H1 (cell line): ENCODE results near the gene GALNT12. TPM values are rescaled to one million over a fixed set of nuclear protein-coding genes. Genes with fewer than 3 reads are reported as not detected.
A peak's percentile ranks its signal among the peaks of the same experiment; 100 is the strongest.

ENCODE experiments used
- CTCF ChIA-PET: fragments of 300-600 bp; sonication (Branson Sonifier 250); formaldehyde crosslinking; loops from one replicate; lab custom pipeline; 2021; ENCODE audit not compliant: partially characterized antibody; lab: Charles Lee
- POLR2A ChIA-PET: fragments of 300-600 bp; sonication (Branson Sonifier 250); formaldehyde crosslinking; loops from one replicate; lab custom pipeline; 2021; ENCODE audit warnings: inconsistent platforms; ENCODE audit not compliant: partially characterized antibody; lab: Charles Lee
- DNase-seq, 2 experiments: peaks; one replicate each; pipeline versions ENCODE4 v3.0.0 to v3.0.0-alpha.2; 2010 to 2022; ENCODE audit warnings: low spot score in 2 of 2, low read depth in 1 of 2, mixed read lengths in 1 of 2
- FAIRE-seq: peaks from 2 replicates; lab custom pipeline; 2011; peaks lifted over from hg19 to GRCh38; lab: Jason Lieb, UNC
- H2AFZ ChIP-seq: 2 replicates; pipeline ENCODE4 v1.8.1; 2012; ENCODE audit warnings: low read length, inconsistent platforms
- H2AK5ac ChIP-seq: 2 replicates; pipeline ENCODE4 v1.6.1; 2013; ENCODE audit warnings: low read depth, low read length
- H2BK120ac ChIP-seq: replicated peaks from 2 replicates; pipeline ENCODE3; 2013; ENCODE audit warnings: low read depth, low read length, inconsistent platforms
- H2BK12ac ChIP-seq: 2 replicates; pipeline ENCODE4 v1.6.1; 2013; ENCODE audit warnings: low read depth, low read length
- H2BK15ac ChIP-seq: 2 replicates; pipeline ENCODE4 v1.6.1; 2013; ENCODE audit warnings: low read length
- H2BK20ac ChIP-seq: 2 replicates; pipeline ENCODE4 v1.6.1; 2013; ENCODE audit warnings: low read length
- H2BK5ac ChIP-seq: 2 replicates; pipeline ENCODE4 v1.6.1; 2013; ENCODE audit warnings: low read depth, low read length
- H3K14ac ChIP-seq: 2 replicates; pipeline ENCODE4 v1.6.1; 2013; ENCODE audit warnings: inconsistent platforms; ENCODE audit not compliant: insufficient read length
- H3K18ac ChIP-seq: 2 replicates; pipeline ENCODE4 v1.6.1; 2013; ENCODE audit warnings: low read length; ENCODE audit errors: extremely low read depth
- H3K23ac ChIP-seq: 2 replicates; pipeline ENCODE4 v1.6.1; 2013; ENCODE audit warnings: inconsistent platforms; ENCODE audit not compliant: insufficient read length
- H3K23me2 ChIP-seq: 2 replicates; pipeline ENCODE4 v1.6.1; 2013; ENCODE audit warnings: low read depth, low read length
- H3K27ac ChIP-seq: 2 replicates; pipeline ENCODE4 v1.6.1; 2011; ENCODE audit warnings: low read depth, low read length, inconsistent platforms
- H3K27me3 ChIP-seq, 4 experiments: replicated peaks in 1 of 4; 1 replicate in 1 of 4; 2 replicates in 3 of 4; pipeline versions ENCODE4 v1.6.1 to v1.8.1; 2011 to 2013; ENCODE audit warnings: low read length in 3 of 4, mild to moderate bottlenecking in 3 of 4, inconsistent platforms in 2 of 4, mixed read lengths in 2 of 4, moderate library complexity in 1 of 4; ENCODE audit not compliant: control insufficient read depth in 3 of 4, insufficient read depth in 3 of 4; ENCODE audit errors: extremely low read depth in 1 of 4
- H3K36me3 ChIP-seq, 4 experiments: 2 replicates each; pipeline versions ENCODE4 v1.6.1 to v1.8.1; 2011 to 2013; ENCODE audit warnings: mild to moderate bottlenecking in 4 of 4, low read length in 3 of 4, moderate library complexity in 2 of 4, control low read depth in 1 of 4, inconsistent platforms in 1 of 4; ENCODE audit not compliant: insufficient read depth in 4 of 4, control insufficient read depth in 2 of 4
- H3K4ac ChIP-seq: replicated peaks from 2 replicates; pipeline ENCODE3; 2013; ENCODE audit warnings: low read length, low read depth, mixed read lengths, inconsistent platforms; ENCODE audit not compliant: insufficient read length
- H3K4me1 ChIP-seq, 4 experiments: replicated peaks in 1 of 4; 1 replicate in 1 of 4; 2 replicates in 3 of 4; pipeline versions ENCODE4 v1.6.1 to v1.8.1; 2011 to 2013; ENCODE audit warnings: low read length in 3 of 4, inconsistent platforms in 2 of 4, mixed read lengths in 1 of 4; ENCODE audit not compliant: insufficient read depth in 4 of 4, control insufficient read depth in 3 of 4
- H3K4me2 ChIP-seq, 2 experiments: 2 replicates each; pipeline versions ENCODE4 v1.6.1 to v1.8.1; 2011 to 2013; ENCODE audit warnings: low read depth in 2 of 2, low read length in 2 of 2, control low read depth in 1 of 2, inconsistent platforms in 1 of 2, mild to moderate bottlenecking in 1 of 2; ENCODE audit not compliant: insufficient read depth in 1 of 2
- H3K4me3 ChIP-seq, 4 experiments: fragments of 200-600, 300-600 bp in 1 of 4; sonication (generic), shearing (Covaris generic), sonication (Bioruptor Twin) in 1 of 4; 2 replicates each; pipeline versions ENCODE4 v1.5.1 to v1.8.1; 2011 to 2016; ENCODE audit warnings: low read length in 4 of 4, low read depth in 3 of 4, control low read depth in 2 of 4, inconsistent platforms in 2 of 4, mild to moderate bottlenecking in 2 of 4, mixed read lengths in 1 of 4, moderate library complexity in 1 of 4; ENCODE audit not compliant: insufficient read depth in 2 of 4; ENCODE audit errors: extremely low read depth in 1 of 4
- H3K56ac ChIP-seq: replicated peaks from 2 replicates; pipeline ENCODE3; 2013; ENCODE audit warnings: low read depth, mild to moderate bottlenecking, mixed read lengths, low read length, inconsistent platforms; ENCODE audit not compliant: insufficient read length
- H3K79me1 ChIP-seq: 2 replicates; pipeline ENCODE4 v1.6.1; 2013; ENCODE audit warnings: low read depth, low read length, control low read depth
- H3K79me2 ChIP-seq, 2 experiments: 2 replicates each; pipeline versions ENCODE4 v1.6.1 to v1.8.1; 2012 to 2013; ENCODE audit warnings: low read length in 2 of 2, mild to moderate bottlenecking in 2 of 2, inconsistent platforms in 1 of 2; ENCODE audit not compliant: insufficient read depth in 2 of 2, control insufficient read depth in 1 of 2
- H3K9ac ChIP-seq, 4 experiments: replicated peaks in 1 of 4; 1 replicate in 1 of 4; 2 replicates in 3 of 4; pipeline versions ENCODE4 v1.6.1 to v1.8.1; 2011 to 2013; ENCODE audit warnings: low read depth in 3 of 4, low read length in 3 of 4, control low read depth in 2 of 4, mild to moderate bottlenecking in 2 of 4, moderate library complexity in 2 of 4, inconsistent platforms in 1 of 4; ENCODE audit errors: extremely low read depth in 1 of 4
- H3K9me3 ChIP-seq, 2 experiments: 2 replicates each; pipeline versions ENCODE4 v1.6.1 to v1.8.1; 2012 to 2013; ENCODE audit warnings: mild to moderate bottlenecking in 2 of 2, moderate library complexity in 2 of 2, control low read depth in 1 of 2, inconsistent platforms in 1 of 2, low read depth in 1 of 2, low read length in 1 of 2, mixed read lengths in 1 of 2; ENCODE audit not compliant: insufficient read depth in 2 of 2
- H4K20me1 ChIP-seq, 2 experiments: replicated peaks in 1 of 2; 2 replicates each; pipeline versions ENCODE3 to v1.8.1; 2011 to 2013; ENCODE audit warnings: inconsistent platforms in 2 of 2, low read length in 2 of 2, mild to moderate bottlenecking in 1 of 2; ENCODE audit not compliant: insufficient read depth in 2 of 2, control insufficient read depth in 1 of 2
- H4K5ac ChIP-seq: 2 replicates; pipeline ENCODE4 v1.6.1; 2013; ENCODE audit warnings: low read length, low read depth, mixed read lengths, inconsistent platforms; ENCODE audit not compliant: insufficient read length
- H4K8ac ChIP-seq: 2 replicates; pipeline ENCODE4 v1.8.0; 2013; ENCODE audit warnings: mild to moderate bottlenecking, moderate library complexity, low read length, inconsistent platforms; ENCODE audit not compliant: insufficient read depth; ENCODE audit errors: extremely low read depth
- H4K91ac ChIP-seq: replicated peaks from 2 replicates; pipeline ENCODE3; 2013; ENCODE audit warnings: low read length, mixed read lengths, inconsistent platforms; ENCODE audit not compliant: insufficient read length
- CHD1 ChIP-seq: IDR thresholded peaks from 2 replicates; pipeline ENCODE4 v1.6.1; 2012; ENCODE audit warnings: low read depth, low read length, improper control_type of control experiment
- EZH2 ChIP-seq: fragments of 200-600 bp; sonication (generic); IDR thresholded peaks from 2 replicates; pipeline ENCODE4 v1.7.1; 2012; ENCODE audit warnings: low read depth, mild to moderate bottlenecking, moderate library complexity, low read length, inconsistent platforms; ENCODE audit not compliant: severe bottlenecking
- RAD21 ChIP-seq, 2 experiments: IDR thresholded peaks in 1 of 2; conservative IDR thresholded peaks in 1 of 2; 2 replicates each; pipeline ENCODE4 v1.6.1; 2011; ENCODE audit warnings: low read depth in 2 of 2, low read length in 2 of 2, improper control_type of control experiment in 1 of 2, inconsistent platforms in 1 of 2, mild to moderate bottlenecking in 1 of 2, moderate library complexity in 1 of 2
- SIX5 ChIP-seq: IDR thresholded peaks from 2 replicates; pipeline ENCODE4 v1.6.1; 2011; ENCODE audit warnings: mild to moderate bottlenecking, low read depth, low read length
- WGBS, 2 experiments: shearing (Covaris generic) in 1 of 2; methylation state at CpG; one replicate each; pipeline versions ENCODE4 v1.1.6 to v1.1.7; 2013 to 2015; ENCODE audit warnings: low lambda C conversion rate in 2 of 2, mixed read lengths in 2 of 2, inconsistent platforms in 1 of 2, low coverage in 1 of 2, missing lambda C conversion rate in 1 of 2; ENCODE audit not compliant: insufficient replicate concordance in 2 of 2, insufficient coverage in 1 of 2, insufficient read length in 1 of 2; ENCODE audit errors: extremely low coverage in 1 of 2, missing lambda C conversion rate in 1 of 2; 5-methylcytosine and 5-hydroxymethylcytosine counted together
- polyA plus RNA-seq, 7 experiments: library from polyadenylated mRNA; depleted of rRNA in 3 of 7; stranded (reverse) in 5 of 7; unstranded in 2 of 7; fragments of >200 nt in 5 of 7; fragments of 200-250 nt in 2 of 7; gene quantifications; 1 replicate in 5 of 7; 2 replicates in 1 of 7; 4 replicates in 1 of 7; pipeline versions ENCODE4 v1.2.1 to v1.2.3, GENCODE V29; 2011 to 2013; ENCODE audit warnings: missing spikeins in 2 of 7, mixed read lengths in 2 of 7
- total RNA-seq: library from RNA; stranded (reverse); fragmentation: NEBNext Ultra II Directional; extraction: Animal tissue kit (Norgen Biotek cat#: 25700); gene quantifications from 2 replicates; pipeline ENCODE4 v1.2.1, GENCODE V29; 2021
- TF ChIP-seq, protein P1 (sequence below), 3 experiments: IDR thresholded peaks; 1 replicate in 2 of 3; 2 replicates in 1 of 3; pipeline versions ENCODE4 v1.5.1 to v1.6.1; 2011; ENCODE audit warnings: low read length in 3 of 3, mild to moderate bottlenecking in 3 of 3, inconsistent platforms in 2 of 3, low read depth in 1 of 3, moderate library complexity in 1 of 3; ENCODE audit not compliant: insufficient read depth in 1 of 3; ENCODE audit errors: control extremely low read depth in 1 of 3

Gene GALNT12
- total and polyA plus RNA-seq, 2 of the 8 experiments (the other 6 are each of a cell fraction or from before 2014, with no cell fraction given), result 16.2 to 19.6 TPM

DNA sequence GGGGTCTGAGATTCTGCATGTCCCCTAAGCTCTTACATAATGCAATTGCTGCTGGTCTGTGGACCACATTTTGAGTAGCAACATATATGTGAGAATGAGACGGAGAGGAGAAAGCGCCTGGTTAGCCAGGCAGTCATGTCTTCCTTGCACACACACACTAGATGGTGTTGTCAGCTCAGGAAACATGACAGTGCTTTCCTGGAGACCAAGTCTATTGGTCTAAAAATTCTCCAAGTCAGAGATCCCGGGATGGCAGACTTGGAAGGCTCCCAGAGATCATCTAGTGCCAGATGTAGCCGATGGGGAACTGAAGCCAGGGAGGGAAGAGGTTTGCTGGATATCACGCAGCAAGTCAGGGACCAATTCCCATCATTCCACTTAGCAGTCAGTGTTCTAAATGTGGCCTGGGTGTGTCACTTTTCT lies 53.4 kb downstream of the GALNT12 start:
- Histone ChIP-seq H4K5ac (no peak overlapping the region), H3K79me1 (no peaks in the 10 kb centered on the region), H3K27me3 (no peaks in the 10 kb centered on the region), H3K27ac (no peak overlapping the region), H4K91ac (no peak overlapping the region), H3K14ac (no peak overlapping the region), H2BK12ac (no peak overlapping the region), H3K9ac (no peak overlapping the region), H3K36me3 (no peaks in the 10 kb centered on the region), H3K4me3 (no peak overlapping the region), H3K4me1 (no peaks in the 10 kb centered on the region), H3K56ac (no peak overlapping the region), H2BK120ac (no peak overlapping the region), H3K4ac (no peak overlapping the region), H4K20me1 (no peaks in the 10 kb centered on the region), H2BK5ac (no peak overlapping the region), H3K79me2 (no peaks in the 10 kb centered on the region), H3K23ac (no peak overlapping the region), H2BK20ac (no peak overlapping the region), H3K23me2 (no peaks in the 10 kb centered on the region), H2AK5ac (no peak overlapping the region), H3K9me3 (0 out of 4 replicates have a peak, but pooled peaks cover 0 to 2% of the 10 kb centered on the region in 2 experiments), H2AFZ (no peak overlapping the region), H3K18ac (no peak overlapping the region), H2BK15ac (no peak overlapping the region), H3K4me2 (no peak overlapping the region), H4K8ac (no peak overlapping the region)
- POLR2A ChIA-PET, result no interaction called here
- FAIRE-seq (no peak), DNase-seq (no peak)
- 85% methylated on average over 5 of the region's 5 CpGs; no CpG with 5 or more reads in 1 of the 2 experiments for WGBS, 2 experiments
- TF ChIP-seq RAD21 (IDR thresholded peaks at IDR 0.05 in 1 of 2, conservative IDR thresholded peaks at IDR 0.05 in 1 of 2; ENCODE audit: low read depth in 2 of 2, low read length in 2 of 2) (peak; percentile 68 to 73), CHD1 (no peak), SIX5 (no peak), EZH2 (no peak)
- TF ChIP-seq, protein P1, sequence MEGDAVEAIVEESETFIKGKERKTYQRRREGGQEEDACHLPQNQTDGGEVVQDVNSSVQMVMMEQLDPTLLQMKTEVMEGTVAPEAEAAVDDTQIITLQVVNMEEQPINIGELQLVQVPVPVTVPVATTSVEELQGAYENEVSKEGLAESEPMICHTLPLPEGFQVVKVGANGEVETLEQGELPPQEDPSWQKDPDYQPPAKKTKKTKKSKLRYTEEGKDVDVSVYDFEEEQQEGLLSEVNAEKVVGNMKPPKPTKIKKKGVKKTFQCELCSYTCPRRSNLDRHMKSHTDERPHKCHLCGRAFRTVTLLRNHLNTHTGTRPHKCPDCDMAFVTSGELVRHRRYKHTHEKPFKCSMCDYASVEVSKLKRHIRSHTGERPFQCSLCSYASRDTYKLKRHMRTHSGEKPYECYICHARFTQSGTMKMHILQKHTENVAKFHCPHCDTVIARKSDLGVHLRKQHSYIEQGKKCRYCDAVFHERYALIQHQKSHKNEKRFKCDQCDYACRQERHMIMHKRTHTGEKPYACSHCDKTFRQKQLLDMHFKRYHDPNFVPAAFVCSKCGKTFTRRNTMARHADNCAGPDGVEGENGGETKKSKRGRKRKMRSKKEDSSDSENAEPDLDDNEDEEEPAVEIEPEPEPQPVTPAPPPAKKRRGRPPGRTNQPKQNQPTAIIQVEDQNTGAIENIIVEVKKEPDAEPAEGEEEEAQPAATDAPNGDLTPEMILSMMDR (IDR thresholded peaks at IDR 0.05; ENCODE audit: control extremely low read depth in 1 of 3, insufficient read depth in 1 of 3, low read depth in 1 of 3, low read length in 3 of 3), result peak in 2 of 3 experiments; percentile 20 to 37; a peak in 2 of 4 replicates
- CTCF ChIA-PET, result interaction anchor here (0.6 to 3.0 kb wide), 15 partner anchors 10 to 789 kb away, joined by 3 to 28 read pairs (median 4); no protein-coding TSS in a partner anchor
